HG02840 (cell line): Measurements from ENCODE around the gene SNURF.
"Not testable (repeated sequence)": the region's sequence is repeated elsewhere in the genome, so short reads cannot be mapped to it uniquely, and the experiment has no call there.

Experiments
- ATAC-seq: cut with Tn5 transposase; IDR thresholded peaks from one replicate; pipeline ENCODE4 v1.9.1; 2021; ENCODE audit warnings: mild to moderate bottlenecking, moderate library complexity, moderate number of reproducible peaks; ENCODE audit not compliant: unreplicated experiment, low FRiP score

SNURF gene

GRCh38 chr15:24966364-24967103, 11.7 kb downstream of the SNURF start:
- no peak for ATAC-seq

GRCh38 chr15:24971052-24971451, 16.3 kb downstream of the SNURF start:
- ATAC-seq: no peak

- no peak for ATAC-seq
These were observed 17.0 kb downstream of the SNURF start for GRCh38 chr15:24971772-24972171.

GRCh38 chr15:24972707-24973106, 17.9 kb downstream of the SNURF start:
- ATAC-seq: not testable (repeated sequence)

GRCh38 chr15:24976932-24977331, 22.1 kb downstream of the SNURF start:
- ATAC-seq: no peak

- no peak for ATAC-seq
These were observed 22.9 kb downstream of the SNURF start for GRCh38 chr15:24977686-24978085.

- no peak for ATAC-seq
These were observed 30.4 kb downstream of the SNURF start for GRCh38 chr15:24985224-24985623.

GRCh38 chr15:24986653-24987052, 31.9 kb downstream of the SNURF start:
- no peak for ATAC-seq
